DOHH2 (cell line): Measurements from ENCODE around the gene BCKDHA.

Source experiments
- EZH2phosphoT487 ChIP-seq: fragments of 200-600 bp; sonication (generic); IDR thresholded peaks from 2 replicates; pipeline ENCODE4 v1.6.1; 2017; ENCODE audit warnings: borderline replicate concordance, mild to moderate bottlenecking, antibody characterized with exemption, low read length, moderate library complexity, mixed read lengths
- TF ChIP-seq, protein P1 (sequence below): fragments of 200-600 bp; sonication (generic); IDR thresholded peaks from one replicate; pipeline ENCODE4 v1.5.1; 2014; ENCODE audit warnings: antibody characterized with exemption, mild to moderate bottlenecking, low read depth, low read length; ENCODE audit not compliant: poor library complexity, severe bottlenecking

DNA sequence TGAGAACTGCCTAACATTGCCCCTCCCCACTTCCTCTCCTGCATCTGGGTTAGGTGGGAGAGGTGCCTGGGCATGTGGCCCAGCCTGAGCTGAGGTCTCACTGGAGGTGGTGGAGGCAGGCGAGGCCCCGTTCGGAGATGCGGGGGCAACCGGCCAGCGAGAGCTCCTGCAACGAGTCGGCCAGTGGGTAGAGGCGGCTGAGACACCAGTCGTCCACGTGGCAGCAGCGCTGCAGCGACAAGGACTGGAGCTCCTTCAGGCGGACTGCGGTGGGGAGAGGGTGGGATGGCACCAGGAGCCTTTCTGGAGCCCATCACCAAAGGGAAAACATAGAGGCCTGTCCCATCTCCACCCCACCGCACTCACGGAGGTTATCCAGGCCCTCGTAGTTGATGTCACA lies 35.6 kb downstream of the BCKDHA start:
- TF ChIP-seq EZH2phosphoT487: no peak
- TF ChIP-seq, protein P1, sequence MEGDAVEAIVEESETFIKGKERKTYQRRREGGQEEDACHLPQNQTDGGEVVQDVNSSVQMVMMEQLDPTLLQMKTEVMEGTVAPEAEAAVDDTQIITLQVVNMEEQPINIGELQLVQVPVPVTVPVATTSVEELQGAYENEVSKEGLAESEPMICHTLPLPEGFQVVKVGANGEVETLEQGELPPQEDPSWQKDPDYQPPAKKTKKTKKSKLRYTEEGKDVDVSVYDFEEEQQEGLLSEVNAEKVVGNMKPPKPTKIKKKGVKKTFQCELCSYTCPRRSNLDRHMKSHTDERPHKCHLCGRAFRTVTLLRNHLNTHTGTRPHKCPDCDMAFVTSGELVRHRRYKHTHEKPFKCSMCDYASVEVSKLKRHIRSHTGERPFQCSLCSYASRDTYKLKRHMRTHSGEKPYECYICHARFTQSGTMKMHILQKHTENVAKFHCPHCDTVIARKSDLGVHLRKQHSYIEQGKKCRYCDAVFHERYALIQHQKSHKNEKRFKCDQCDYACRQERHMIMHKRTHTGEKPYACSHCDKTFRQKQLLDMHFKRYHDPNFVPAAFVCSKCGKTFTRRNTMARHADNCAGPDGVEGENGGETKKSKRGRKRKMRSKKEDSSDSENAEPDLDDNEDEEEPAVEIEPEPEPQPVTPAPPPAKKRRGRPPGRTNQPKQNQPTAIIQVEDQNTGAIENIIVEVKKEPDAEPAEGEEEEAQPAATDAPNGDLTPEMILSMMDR: no peak
